22Rv1 (cell line): ENCODE results near the gene STK17A.

Experiments
- H3K27ac ChIP-seq: fragments of 450-650 bp; 2 replicates; pipeline ENCODE4 v1.5.1; 2017
- CTCF ChIP-seq: fragments of 450-650 bp; IDR thresholded peaks from 2 replicates; pipeline ENCODE4 v1.5.1; 2017; ENCODE audit warnings: mild to moderate bottlenecking
- ZFX ChIP-seq: fragments of 450-650 bp; IDR thresholded peaks from 2 replicates; pipeline ENCODE4 v1.6.1; 2017; ENCODE audit warnings: antibody characterized with exemption, borderline replicate concordance

The STK17A gene

DNA sequence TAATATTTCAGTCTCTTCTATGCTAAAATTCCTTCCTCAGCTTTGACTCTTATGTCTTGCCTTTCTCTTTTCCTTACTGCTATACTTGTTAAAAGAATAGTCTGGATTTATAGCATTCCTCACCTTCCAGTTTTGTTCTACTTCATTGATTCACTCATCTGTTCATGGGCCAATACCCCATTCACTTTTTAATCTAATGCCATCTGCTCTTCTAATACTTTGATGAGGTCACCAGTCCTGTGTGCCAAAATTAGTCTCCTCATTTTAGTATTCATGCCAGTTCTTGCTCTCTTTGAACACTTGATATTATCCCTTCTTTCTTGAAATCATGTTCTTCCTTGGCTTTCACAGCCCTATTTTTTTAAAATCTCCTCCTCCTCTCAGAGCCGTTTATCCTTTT lies 19.3 kb downstream of the STK17A start:
- H3K27ac ChIP-seq: no peak overlapping the region
- TF ChIP-seq CTCF (no peak), ZFX (no peak)

GRCh38 chr7:43604251-43604650 lies 21.3 kb downstream of the STK17A start:
- H3K27ac ChIP-seq: no peak overlapping the region
- TF ChIP-seq CTCF: no peak
- TF ChIP-seq ZFX: no peak

GRCh38 chr7:43609097-43609496 lies 26.2 kb downstream of the STK17A start:
- no peak overlapping the region for H3K27ac ChIP-seq
- TF ChIP-seq ZFX: no peak
- TF ChIP-seq CTCF: no peak

DNA sequence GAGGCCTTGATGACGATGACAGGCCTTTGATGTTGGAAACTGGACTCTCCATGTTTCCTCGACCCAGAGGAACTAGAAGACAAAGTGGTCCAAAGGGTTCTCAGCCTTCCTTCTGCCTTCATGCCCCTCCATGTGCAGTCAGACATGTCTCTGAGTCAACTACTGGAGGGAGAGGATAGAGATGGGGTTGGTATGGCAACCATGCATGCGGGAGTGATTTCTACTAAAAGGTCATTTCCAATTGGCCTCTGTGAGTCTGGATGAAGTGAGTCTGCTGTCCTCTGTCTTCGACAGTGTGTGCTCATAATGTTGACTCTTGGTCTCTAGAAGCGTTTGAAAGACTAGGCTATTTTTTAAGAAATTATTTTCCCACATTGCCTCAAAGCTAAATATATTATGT lies 29.2 kb downstream of the STK17A start:
- H3K27ac ChIP-seq: no peak overlapping the region
- no peak for TF ChIP-seq CTCF
- no peak for TF ChIP-seq ZFX

DNA sequence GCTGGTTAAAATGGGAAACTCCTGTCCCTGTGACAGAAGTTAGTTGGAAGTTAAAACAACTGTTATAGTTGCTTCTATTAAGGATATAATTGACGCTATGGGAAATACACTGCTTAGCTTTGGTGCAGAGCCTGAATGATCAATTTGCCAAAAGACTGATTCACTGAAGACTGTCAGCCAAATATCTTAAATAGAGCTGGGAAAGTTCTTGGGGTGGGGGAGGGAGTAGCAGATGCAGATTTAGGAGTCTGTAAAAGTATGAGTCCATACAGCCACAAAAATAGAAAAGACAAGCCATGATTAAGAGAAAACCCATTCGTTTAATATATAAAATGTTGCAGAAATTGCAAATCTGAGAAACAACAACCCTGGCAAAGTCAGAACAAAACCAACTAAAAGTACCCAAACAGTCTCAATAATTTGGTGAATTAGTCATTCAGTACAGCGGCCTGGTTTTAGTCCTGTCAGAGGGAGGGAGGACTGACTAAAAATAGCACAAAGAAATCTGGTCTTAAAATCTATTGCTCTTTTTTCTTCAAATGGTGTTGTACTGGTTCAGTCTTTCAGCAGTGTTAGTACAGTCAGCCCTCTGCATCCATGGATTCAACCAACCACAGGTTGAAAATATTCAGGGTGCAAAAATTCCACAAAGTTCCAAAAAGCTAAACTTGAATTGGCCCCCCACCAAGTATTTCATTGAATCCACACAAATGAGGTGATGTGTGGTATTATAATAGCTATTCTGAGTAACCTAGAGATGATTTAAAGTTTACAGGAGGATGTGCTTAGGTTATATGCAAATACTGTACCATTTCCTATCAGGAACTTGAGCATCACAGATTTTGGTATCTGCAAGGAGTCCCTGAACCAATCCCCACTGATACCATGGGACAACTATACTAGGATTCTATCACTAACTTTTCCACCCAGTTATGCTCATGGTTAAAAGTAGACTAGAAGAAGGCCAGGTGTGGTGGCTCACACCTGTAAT lies 30.0 kb downstream of the STK17A start:
- TF ChIP-seq CTCF (no peak), ZFX (no peak)
- H3K27ac ChIP-seq: no peak overlapping the region

- no peak for TF ChIP-seq ZFX
- TF ChIP-seq CTCF: no peak
- no peak overlapping the region for H3K27ac ChIP-seq
Observed at GRCh38 chr7:43615558-43616145, 32.7 kb downstream of the STK17A start.

- no peak overlapping the region for H3K27ac ChIP-seq
Observed at GRCh38 chr7:43616977-43617376, 34.1 kb downstream of the STK17A start.

More at GRCh38 chr7:43616977-43617376, 34.1 kb downstream of the STK17A start:
- TF ChIP-seq ZFX: no peak
- no peak for TF ChIP-seq CTCF
